ENCODE data around the gene PET100.

The PET100 gene

GRCh38 chr19:7672522-7672921 is 42.9 kb downstream of the PET100 start:
- Mint-ChIP-seq H3K27ac (no peak overlapping the region), H3K27me3 (peaks cover 90% of the 10 kb centered on the region), H3K4me3 (no peak overlapping the region), H3K36me3 (no peaks in the 10 kb centered on the region), H3K9me3 (peaks cover 3% of the 10 kb centered on the region), H3K4me1 (peaks cover 42% of the 10 kb centered on the region)
- no peak for ATAC-seq

GRCh38 chr19:7674010-7675005 is 44.7 kb downstream of the PET100 start:
- peaks cover 87% of the 10 kb centered on the region for H3K27me3 Mint-ChIP-seq
- peaks cover 57% of the 10 kb centered on the region for H3K4me1 Mint-ChIP-seq
- no peaks in the 10 kb centered on the region for H3K36me3 Mint-ChIP-seq
- H3K4me3 Mint-ChIP-seq = no peak overlapping the region
- peaks cover 3% of the 10 kb centered on the region for H3K9me3 Mint-ChIP-seq
- H3K27ac Mint-ChIP-seq = no peak overlapping the region
- ATAC-seq = no peak

DNA sequence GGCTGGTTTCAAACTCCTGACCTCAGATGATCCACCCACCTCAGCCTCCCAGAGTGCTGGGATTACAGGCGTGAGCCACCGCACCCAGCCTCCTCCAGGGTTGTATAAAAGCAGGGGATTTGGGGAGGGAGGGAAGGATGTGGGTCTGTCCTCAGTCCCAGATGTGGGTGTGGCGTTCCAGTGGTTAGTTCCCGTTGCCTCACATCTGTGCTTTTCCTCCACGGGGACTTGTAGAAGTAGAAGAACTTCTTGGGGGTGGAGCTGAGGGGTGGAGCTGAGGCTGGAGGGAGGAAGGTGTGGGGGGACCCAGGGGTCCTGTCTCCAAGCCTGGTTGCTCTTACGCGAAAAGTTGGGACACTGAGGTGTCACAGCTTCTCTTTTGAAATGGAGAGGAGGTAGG is 46.8 kb downstream of the PET100 start:
- Mint-ChIP-seq H3K27ac (peak overlapping the region; percentile 98), H3K9me3 (peaks cover 3% of the 10 kb centered on the region), H3K27me3 (peaks cover 66% of the 10 kb centered on the region), H3K4me1 (peaks cover 57% of the 10 kb centered on the region), H3K4me3 (peak overlapping the region; percentile 32), H3K36me3 (no peaks in the 10 kb centered on the region)
- ATAC-seq = no peak

GRCh38 chr19:7676854-7677253 is 47.3 kb downstream of the PET100 start, which contains the start of gene MCEMP1:
Gene MCEMP1 (plus strand): TSS chr19:7677090. CDS start chr19:7677121, 31 bp downstream.
- peak within 1 kb of the TSS; percentile 98 for H3K27ac Mint-ChIP-seq
- H3K4me1 Mint-ChIP-seq = peaks cover 61% of the 10 kb centered on the region
- H3K4me3 Mint-ChIP-seq = peak within 1 kb of the TSS; percentile 32
- H3K36me3 Mint-ChIP-seq = no peaks in the 10 kb centered on the region
- ATAC-seq = no peak
- H3K27me3 Mint-ChIP-seq = peaks cover 61% of the 10 kb centered on the region
- H3K9me3 Mint-ChIP-seq = peaks cover 3% of the 10 kb centered on the region

DNA sequence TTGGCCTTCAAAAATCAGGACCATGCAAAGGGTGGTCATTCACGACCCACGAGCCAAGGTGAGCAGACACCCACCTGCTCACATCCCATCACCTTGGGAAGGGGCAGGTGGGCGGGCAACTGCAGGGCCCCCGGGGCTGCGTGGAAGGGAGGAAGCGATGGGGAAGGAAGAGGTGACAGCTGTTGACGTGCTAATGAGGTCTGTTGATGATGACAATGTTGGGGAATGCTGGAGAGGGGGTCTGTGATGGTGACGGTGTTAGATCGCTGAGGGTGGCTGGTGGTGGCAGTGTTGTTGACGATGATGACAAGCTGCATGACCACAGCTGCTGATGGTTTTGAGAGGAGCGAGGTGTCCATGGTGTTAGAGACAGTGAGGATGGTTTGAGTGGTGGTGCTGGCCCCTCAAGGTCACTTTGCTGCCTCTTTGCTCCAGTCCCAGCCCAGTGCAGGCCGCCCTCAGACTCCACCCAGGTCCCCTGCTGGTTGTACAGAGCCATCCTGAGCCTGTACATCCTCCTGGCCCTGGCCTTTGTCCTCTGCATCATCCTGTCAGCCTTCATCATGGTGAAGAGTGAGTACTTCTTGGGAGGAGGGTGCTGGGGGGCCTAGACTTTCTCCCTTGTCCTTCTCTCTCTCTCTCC is 48.2 kb downstream of the PET100 start:
- Mint-ChIP-seq H3K27me3 (peaks cover 55% of the 10 kb centered on the region), H3K36me3 (peaks cover 5% of the 10 kb centered on the region), H3K4me3 (no peak overlapping the region), H3K27ac (peak overlapping the region; percentile 98), H3K4me1 (peaks cover 69% of the 10 kb centered on the region), H3K9me3 (peaks cover 3% of the 10 kb centered on the region)
- no peak for ATAC-seq

- Mint-ChIP-seq H3K27me3 (peaks cover 41% of the 10 kb centered on the region), H3K4me3 (peak overlapping the region; percentile 49), H3K4me1 (peaks cover 74% of the 10 kb centered on the region), H3K9me3 (no peaks in the 10 kb centered on the region), H3K27ac (peak overlapping the region; percentile 98), H3K36me3 (peaks cover 16% of the 10 kb centered on the region)
- peak; percentile 82 for ATAC-seq
Measured at GRCh38 chr19:7678971-7679751, 49.6 kb downstream of the PET100 start.

DNA sequence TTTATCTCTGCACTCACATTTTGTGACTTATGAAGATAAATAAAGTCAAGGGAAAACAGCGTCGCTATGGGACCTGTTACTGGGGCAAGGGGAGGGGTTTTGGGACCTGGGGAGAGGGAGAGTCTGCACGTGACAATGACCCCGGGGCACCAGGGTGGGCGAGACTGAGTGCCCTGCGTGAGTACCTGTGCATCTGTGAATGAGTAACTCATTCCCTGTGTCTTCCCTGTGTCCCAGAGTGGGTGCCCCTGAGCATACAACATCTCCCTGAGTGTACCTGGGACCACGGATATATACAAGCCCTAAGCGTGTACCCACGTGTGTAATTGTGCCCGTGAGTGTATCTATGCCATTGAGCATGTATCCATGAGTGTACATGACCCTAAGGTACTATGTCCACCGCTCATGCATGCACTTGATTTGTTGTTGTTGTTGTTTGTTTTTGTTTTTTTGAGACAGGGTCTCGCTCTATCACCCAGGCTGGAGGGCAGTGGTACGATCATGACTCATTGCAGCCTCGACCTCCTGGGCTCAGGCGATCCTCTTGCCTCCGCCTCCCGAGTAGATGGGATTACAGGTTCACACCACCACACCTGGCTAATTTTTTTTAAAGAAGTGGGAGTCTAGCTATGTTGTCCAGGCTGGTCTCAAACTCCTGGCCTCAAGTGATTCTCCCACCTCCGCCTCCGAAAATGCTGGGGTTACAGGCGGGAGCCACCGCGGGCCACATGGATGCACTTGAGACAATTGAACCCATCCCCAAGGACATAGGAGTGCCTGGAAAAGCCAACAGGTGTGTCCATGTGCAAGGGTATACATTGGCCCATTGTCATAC is 50.4 kb downstream of the PET100 start:
- peak overlapping the region; percentile 98 for H3K4me3 Mint-ChIP-seq
- H3K36me3 Mint-ChIP-seq = peaks cover 17% of the 10 kb centered on the region
- H3K4me1 Mint-ChIP-seq = peaks cover 67% of the 10 kb centered on the region
- ATAC-seq = no peak
- H3K27me3 Mint-ChIP-seq = peaks cover 33% of the 10 kb centered on the region
- peak overlapping the region; percentile 98 for H3K27ac Mint-ChIP-seq
- no peaks in the 10 kb centered on the region for H3K9me3 Mint-ChIP-seq

GRCh38 chr19:7680606-7681339 is 51.2 kb downstream of the PET100 start, which contains the start of gene TRAPPC5:
Gene TRAPPC5 (plus strand): TSS chr19:7680833. CDS start chr19:7682254, 1,421 bp downstream.
- peak within 1 kb of the TSS; percentile 98 for H3K27ac Mint-ChIP-seq
- peaks cover 64% of the 10 kb centered on the region for H3K4me1 Mint-ChIP-seq
- peaks cover 29% of the 10 kb centered on the region for H3K27me3 Mint-ChIP-seq
- peak within 1 kb of the TSS; percentile 98 for H3K4me3 Mint-ChIP-seq
- H3K36me3 Mint-ChIP-seq = peaks cover 23% of the 10 kb centered on the region
- no peaks in the 10 kb centered on the region for H3K9me3 Mint-ChIP-seq
- peak; percentile 73 for ATAC-seq

Measured in stimulated activated memory B cell treated with anti-CD40 and anti-IgM and Interleukin-4, amounts not matched to agents 10 μg/mL and 1 μg/mL and 100 μg/mL, for 72 hours (primary cell).